Activated CD4-positive, alpha-beta T cell treated with anti-CD3 and anti-CD28 coated beads, Interleukin-2, amount 10 ng/mL, durations not matched to agents 7 days and 5 days (primary cell): ENCODE data around the gene TP73. TPM values are rescaled to one million over a fixed set of nuclear protein-coding genes. Genes with fewer than 3 reads are reported as not detected.

ENCODE experiments used
- CTCF ChIA-PET: fragments of 350-600 bp; sonication (Branson Sonifier 250); formaldehyde crosslinking; loops from one replicate; lab custom pipeline; 2021; ENCODE audit warnings: antibody characterized with exemption; lab: Charles Lee
- POLR2A ChIA-PET: fragments of 350-600 bp; sonication (Branson Sonifier 250); formaldehyde crosslinking; loops from one replicate; lab custom pipeline; 2021; ENCODE audit warnings: antibody characterized with exemption; lab: Charles Lee
- DNase-seq: peaks from one replicate; pipeline ENCODE4 v3.0.0-alpha.2; 2020
- H3K27ac Mint-ChIP-seq: one replicate; pipeline ENCODE4 v1.8.0; 2021; ENCODE audit warnings: mild to moderate bottlenecking, moderate library complexity, mixed read lengths
- H3K27me3 Mint-ChIP-seq: one replicate; pipeline ENCODE4 v1.8.0; 2021; ENCODE audit warnings: mixed read lengths
- H3K36me3 Mint-ChIP-seq: one replicate; pipeline ENCODE4 v1.8.0; 2021; ENCODE audit warnings: low read depth, mixed read lengths
- H3K4me1 Mint-ChIP-seq: one replicate; pipeline ENCODE4 v1.8.0; 2021; ENCODE audit warnings: mixed read lengths
- H3K4me3 Mint-ChIP-seq: one replicate; pipeline ENCODE4 v1.8.0; 2021; ENCODE audit warnings: mild to moderate bottlenecking, moderate library complexity, mixed read lengths
- H3K9me3 Mint-ChIP-seq: one replicate; pipeline ENCODE4 v1.8.0; 2021; ENCODE audit warnings: mixed read lengths
- total RNA-seq, 2 experiments: library from RNA; stranded (reverse); gene quantifications; one replicate each; pipeline ENCODE4 v1.2.3, GENCODE V29; 2021

The TP73 gene
- total RNA-seq, 2 experiments from 2014 or later: 2.0 to 2.5 TPM

- POLR2A ChIA-PET: no interaction called here
These were observed 36.2 kb downstream of the TP73 start for GRCh38 chr1:3688356-3689137.

GRCh38 chr1:3689138-3689750 is 36.9 kb downstream of the TP73 start:
- DNase-seq: no peak
- POLR2A ChIA-PET: no interaction called here
- H3K27me3 Mint-ChIP-seq: no peaks in the 10 kb centered on the region
- no peaks in the 10 kb centered on the region for H3K4me1 Mint-ChIP-seq
- no peak overlapping the region for H3K4me3 Mint-ChIP-seq
- CTCF ChIA-PET: no interaction called here
- H3K27ac Mint-ChIP-seq: no peak overlapping the region
- no peaks in the 10 kb centered on the region for H3K36me3 Mint-ChIP-seq
- H3K9me3 Mint-ChIP-seq: no peaks in the 10 kb centered on the region

More at GRCh38 chr1:3688356-3689137, 36.2 kb downstream of the TP73 start:
- no peaks in the 10 kb centered on the region for H3K27me3 Mint-ChIP-seq
- no peak overlapping the region for H3K27ac Mint-ChIP-seq
- CTCF ChIA-PET: no interaction called here
- no peaks in the 10 kb centered on the region for H3K36me3 Mint-ChIP-seq
- no peaks in the 10 kb centered on the region for H3K9me3 Mint-ChIP-seq
- no peak overlapping the region for H3K4me3 Mint-ChIP-seq
- H3K4me1 Mint-ChIP-seq: no peaks in the 10 kb centered on the region
- DNase-seq: no peak

- Mint-ChIP-seq H3K4me1 (no peaks in the 10 kb centered on the region), H3K36me3 (no peaks in the 10 kb centered on the region), H3K4me3 (no peak overlapping the region), H3K9me3 (no peaks in the 10 kb centered on the region), H3K27ac (no peak overlapping the region), H3K27me3 (no peaks in the 10 kb centered on the region)
- CTCF ChIA-PET: no interaction called here
- DNase-seq: no peak
- POLR2A ChIA-PET: no interaction called here
These were observed 38.2 kb downstream of the TP73 start for GRCh38 chr1:3690282-3691065.

GRCh38 chr1:3691421-3692204 is 39.3 kb downstream of the TP73 start:
- Mint-ChIP-seq H3K4me1 (no peaks in the 10 kb centered on the region), H3K4me3 (no peak overlapping the region), H3K27ac (peak overlapping the region; percentile 7), H3K9me3 (no peaks in the 10 kb centered on the region), H3K27me3 (no peaks in the 10 kb centered on the region), H3K36me3 (no peaks in the 10 kb centered on the region)
- POLR2A ChIA-PET: no interaction called here
- no peak for DNase-seq
- CTCF ChIA-PET: no interaction called here

GRCh38 chr1:3692598-3692997 is 40.3 kb downstream of the TP73 start:
- ChIA-PET CTCF (no interaction called here), POLR2A (no interaction called here)
- Mint-ChIP-seq H3K9me3 (no peaks in the 10 kb centered on the region), H3K27me3 (no peaks in the 10 kb centered on the region), H3K27ac (no peak overlapping the region), H3K4me3 (no peak overlapping the region), H3K36me3 (no peaks in the 10 kb centered on the region), H3K4me1 (no peaks in the 10 kb centered on the region)
- DNase-seq: no peak

- Mint-ChIP-seq H3K27ac (no peak overlapping the region), H3K27me3 (no peaks in the 10 kb centered on the region), H3K4me1 (no peaks in the 10 kb centered on the region), H3K36me3 (no peaks in the 10 kb centered on the region), H3K9me3 (no peaks in the 10 kb centered on the region), H3K4me3 (no peak overlapping the region)
- CTCF ChIA-PET: no interaction called here
- DNase-seq: no peak
- POLR2A ChIA-PET: no interaction called here
These were observed 41.0 kb downstream of the TP73 start for GRCh38 chr1:3693321-3693720.

- peak overlapping the region; percentile 31 for H3K27ac Mint-ChIP-seq
- H3K27me3 Mint-ChIP-seq: no peaks in the 10 kb centered on the region
- CTCF ChIA-PET: no interaction called here
- no peaks in the 10 kb centered on the region for H3K4me1 Mint-ChIP-seq
- H3K36me3 Mint-ChIP-seq: no peaks in the 10 kb centered on the region
- H3K4me3 Mint-ChIP-seq: no peak overlapping the region
- no peaks in the 10 kb centered on the region for H3K9me3 Mint-ChIP-seq
- POLR2A ChIA-PET: no interaction called here
- peak; percentile 29 for DNase-seq
These were observed 43.3 kb downstream of the TP73 start for GRCh38 chr1:3695326-3696217.

- no peaks in the 10 kb centered on the region for H3K4me1 Mint-ChIP-seq
These were observed 44.4 kb downstream of the TP73 start for GRCh38 chr1:3696689-3697088.

GRCh38 chr1:3697104-3697503 is 44.8 kb downstream of the TP73 start:
- Mint-ChIP-seq H3K9me3 (no peaks in the 10 kb centered on the region), H3K27ac (no peak overlapping the region), H3K27me3 (no peaks in the 10 kb centered on the region), H3K4me3 (no peak overlapping the region), H3K36me3 (no peaks in the 10 kb centered on the region), H3K4me1 (no peaks in the 10 kb centered on the region)
- DNase-seq: no peak
- ChIA-PET POLR2A (no interaction called here), CTCF (no interaction called here)

More at GRCh38 chr1:3696689-3697088, 44.4 kb downstream of the TP73 start:
- Mint-ChIP-seq H3K4me3 (no peak overlapping the region), H3K27me3 (no peaks in the 10 kb centered on the region), H3K27ac (no peak overlapping the region), H3K9me3 (no peaks in the 10 kb centered on the region), H3K36me3 (no peaks in the 10 kb centered on the region)
- DNase-seq: no peak
- ChIA-PET CTCF (no interaction called here), POLR2A (no interaction called here)

GRCh38 chr1:3697810-3698209 is 45.5 kb downstream of the TP73 start:
- ChIA-PET POLR2A (no interaction called here), CTCF (no interaction called here)
- Mint-ChIP-seq H3K4me1 (no peaks in the 10 kb centered on the region), H3K27me3 (no peaks in the 10 kb centered on the region), H3K4me3 (no peak overlapping the region), H3K27ac (no peak overlapping the region), H3K9me3 (no peaks in the 10 kb centered on the region), H3K36me3 (no peaks in the 10 kb centered on the region)
- no peak for DNase-seq

- Mint-ChIP-seq H3K36me3 (no peaks in the 10 kb centered on the region), H3K4me1 (no peaks in the 10 kb centered on the region), H3K27ac (no peak overlapping the region), H3K4me3 (no peak overlapping the region), H3K9me3 (no peaks in the 10 kb centered on the region), H3K27me3 (no peaks in the 10 kb centered on the region)
- no peak for DNase-seq
- ChIA-PET POLR2A (no interaction called here), CTCF (no interaction called here)
These were observed 46.5 kb downstream of the TP73 start for GRCh38 chr1:3698660-3699408.
